ENCODE data around the gene RABGAP1L.

RABGAP1L gene

GRCh38 chr1:174954073-174954460, 794.7 kb downstream of the RABGAP1L start:
- DNase-seq, result no peak

GRCh38 chr1:174954671-174955669, 795.6 kb downstream of the RABGAP1L start:
- DNase-seq, result no peak

GRCh38 chr1:174956086-174956485, 796.8 kb downstream of the RABGAP1L start:
- DNase-seq, result no peak

GRCh38 chr1:174956976-174957375, 797.7 kb downstream of the RABGAP1L start:
- DNase-seq, result no peak

DNA sequence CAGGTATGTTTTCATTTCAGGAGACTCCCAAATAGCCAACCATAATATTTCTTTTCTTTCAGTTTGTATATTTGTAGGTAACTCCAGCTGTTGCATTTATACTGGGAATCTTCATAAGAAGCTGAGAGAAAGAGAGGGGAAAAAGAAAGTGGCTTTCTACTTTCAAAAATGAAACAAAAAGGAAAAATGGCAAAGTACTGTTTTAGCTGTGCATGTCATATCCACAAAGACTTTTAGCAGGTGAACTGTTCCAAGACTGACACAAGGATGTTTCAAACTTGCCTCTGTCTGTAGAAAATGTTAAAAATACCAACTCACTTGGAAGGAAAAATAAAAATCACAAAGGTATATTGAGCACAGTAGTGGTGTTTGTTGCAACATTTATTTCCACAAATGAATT, 798.5 kb downstream of the RABGAP1L start:
- DNase-seq, result no peak

DNA sequence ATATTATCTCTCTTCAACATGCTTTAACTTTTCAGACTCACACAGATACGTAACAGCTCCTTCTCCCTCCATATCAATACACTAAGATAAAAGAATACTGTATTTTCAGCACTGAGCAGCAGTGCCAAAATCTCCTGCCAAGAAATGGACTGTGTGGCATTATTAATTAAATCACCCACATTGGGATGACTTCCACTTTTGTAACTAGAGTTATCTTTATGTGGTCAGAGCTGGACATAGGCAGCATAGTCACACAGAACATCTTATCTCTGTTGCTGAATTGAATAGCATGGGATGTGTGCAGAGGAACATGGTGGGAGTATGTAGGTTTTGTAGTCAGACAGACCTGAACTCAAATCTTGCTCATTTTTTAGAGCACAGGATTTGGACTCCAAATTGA, 799.1 kb downstream of the RABGAP1L start:
- no peak for DNase-seq

DNA sequence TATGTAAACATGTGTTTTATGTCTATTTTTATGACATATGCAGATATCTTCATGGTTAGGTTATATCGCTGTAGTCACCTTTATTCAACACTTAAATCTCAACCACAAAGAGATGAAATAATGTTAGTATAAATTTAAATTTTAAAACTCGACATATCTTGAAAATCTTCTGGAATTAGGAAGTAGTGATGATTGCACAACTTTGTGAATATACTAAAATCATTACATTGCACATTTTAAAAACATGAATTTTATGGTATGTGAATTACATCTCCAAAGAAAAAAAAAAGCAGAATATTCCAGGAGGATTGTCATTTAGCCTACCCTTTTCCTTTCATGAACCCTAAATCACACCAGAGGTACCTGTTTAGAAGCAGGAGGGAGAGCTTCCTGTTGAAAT, 801.0 kb downstream of the RABGAP1L start:
- no peak for DNase-seq

DNA sequence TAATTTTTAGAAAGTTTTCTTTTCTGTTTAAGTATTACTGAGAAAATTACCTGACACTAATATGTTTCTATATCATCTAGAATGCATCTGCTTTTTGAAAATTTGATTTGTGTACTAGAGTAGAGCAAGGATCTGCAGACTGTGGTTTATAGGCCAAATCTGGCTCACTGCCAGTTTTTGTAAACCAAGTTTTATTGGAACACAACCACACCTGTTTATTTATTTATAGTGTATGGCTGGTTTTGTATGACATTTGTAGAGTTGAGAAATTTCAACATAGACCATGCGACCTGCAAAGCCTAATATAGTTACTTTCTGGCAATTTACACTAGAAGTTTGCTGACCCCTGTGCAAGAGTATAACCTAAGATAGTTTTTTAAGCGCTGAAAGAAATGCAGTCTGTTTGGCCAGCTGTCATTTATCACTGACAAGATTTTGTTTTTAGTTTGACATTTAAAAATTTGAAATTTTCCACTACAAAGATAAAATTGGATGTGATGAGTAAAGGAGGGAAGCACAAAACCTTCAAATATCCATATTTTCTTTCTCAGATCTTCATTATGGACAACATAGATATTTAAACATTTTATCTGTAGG, 804.3 kb downstream of the RABGAP1L start:
- no peak for DNase-seq

- DNase-seq, result no peak
These were observed 805.1 kb downstream of the RABGAP1L start for GRCh38 chr1:174964261-174964971.

DNA sequence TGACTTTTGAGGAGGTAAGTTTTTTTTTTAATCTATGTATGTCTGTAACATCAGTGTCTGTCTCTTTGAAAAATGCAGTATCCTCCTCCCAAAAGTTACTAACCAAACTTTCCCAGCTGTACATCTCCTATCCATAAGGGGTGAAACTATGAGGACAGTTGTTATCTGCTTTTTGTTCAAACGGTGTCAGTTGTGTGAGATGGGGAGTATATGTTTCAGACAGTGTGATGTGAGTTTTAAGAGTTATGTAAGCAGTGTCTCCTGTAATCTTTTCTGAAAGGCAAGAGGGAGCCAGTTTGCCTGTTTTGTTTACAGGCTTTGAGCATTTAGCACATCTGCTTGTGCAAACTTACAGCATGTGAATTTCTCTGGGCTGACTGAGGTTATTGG, 805.6 kb downstream of the RABGAP1L start:
- no peak for DNase-seq

DNA sequence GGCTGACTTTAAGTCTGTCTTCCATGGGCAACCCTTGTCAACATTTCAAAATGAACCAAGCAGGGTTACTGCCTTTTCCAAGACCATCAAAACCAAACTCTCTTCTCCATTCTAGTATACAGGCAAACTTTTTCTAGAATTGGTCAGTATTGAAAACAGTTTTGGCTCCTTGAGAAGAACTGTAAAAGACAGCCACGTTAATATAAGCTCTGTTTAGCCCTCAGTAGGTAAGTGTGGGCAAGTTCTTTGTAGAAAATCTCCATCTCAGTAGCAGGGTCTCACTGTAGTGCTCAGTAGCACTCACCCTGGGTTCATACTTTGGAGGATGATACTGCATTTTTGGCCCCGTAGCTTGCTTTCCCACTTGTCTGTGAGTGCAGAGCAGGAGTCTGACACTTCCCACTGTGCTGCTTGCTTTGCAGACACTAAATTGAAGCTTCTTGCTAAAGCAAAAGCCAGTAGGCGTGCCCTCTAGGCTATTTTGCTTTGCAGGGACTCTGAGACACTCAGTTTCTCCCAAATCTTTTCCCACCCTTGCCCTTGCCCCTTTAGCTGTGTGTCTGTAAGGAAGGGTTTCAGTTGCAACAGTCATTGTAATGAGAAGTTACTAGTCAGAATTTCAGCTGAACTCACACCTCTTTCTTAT, 806.2 kb downstream of the RABGAP1L start:
- DNase-seq, result no peak

- DNase-seq, result no peak
These were observed 806.8 kb downstream of the RABGAP1L start for GRCh38 chr1:174966008-174966572.

GRCh38 chr1:174967845-174968705, 808.8 kb downstream of the RABGAP1L start:
- no peak for DNase-seq

- no peak for DNase-seq
These were observed 809.5 kb downstream of the RABGAP1L start for GRCh38 chr1:174968750-174969244.

DNA sequence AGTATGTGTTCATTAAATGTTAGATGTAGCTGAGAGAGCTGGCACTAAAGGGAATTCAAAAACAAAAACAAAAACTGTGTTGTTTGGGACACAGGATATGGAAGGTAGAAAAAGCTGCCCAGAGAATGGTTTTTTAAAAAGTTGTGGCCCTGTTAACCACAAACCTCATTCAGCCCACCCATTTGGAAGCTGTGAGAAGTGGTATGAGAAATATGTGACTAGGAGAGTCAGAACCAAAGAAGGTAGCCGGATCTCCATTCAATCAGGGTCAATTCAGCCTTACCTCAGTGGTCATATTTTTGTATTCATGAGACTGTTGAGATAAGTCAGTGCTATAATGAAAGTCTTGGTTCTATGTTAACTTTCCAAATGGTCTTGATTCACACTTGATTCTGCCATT, 810.7 kb downstream of the RABGAP1L start:
- DNase-seq, result no peak

DNA sequence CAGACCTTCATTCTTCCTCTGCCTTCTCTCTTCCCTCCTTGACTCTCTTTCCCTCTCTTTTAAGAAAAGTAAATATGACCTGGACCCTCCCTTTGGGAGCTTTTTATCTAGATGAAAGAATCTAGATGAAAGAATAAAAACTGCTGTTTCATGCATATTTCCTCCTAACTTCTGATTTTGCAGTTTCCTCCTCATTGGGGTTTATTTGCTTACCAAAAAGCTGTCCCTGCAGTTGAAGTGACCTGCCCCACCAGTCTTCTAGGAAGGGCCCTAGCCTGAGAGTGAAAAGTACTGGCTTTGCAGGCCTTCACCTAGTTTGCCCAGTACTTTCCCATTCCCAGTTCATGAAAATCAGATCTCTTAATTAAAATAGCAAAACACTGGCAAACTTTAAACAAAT, 812.1 kb downstream of the RABGAP1L start:
- no peak for DNase-seq

DNA sequence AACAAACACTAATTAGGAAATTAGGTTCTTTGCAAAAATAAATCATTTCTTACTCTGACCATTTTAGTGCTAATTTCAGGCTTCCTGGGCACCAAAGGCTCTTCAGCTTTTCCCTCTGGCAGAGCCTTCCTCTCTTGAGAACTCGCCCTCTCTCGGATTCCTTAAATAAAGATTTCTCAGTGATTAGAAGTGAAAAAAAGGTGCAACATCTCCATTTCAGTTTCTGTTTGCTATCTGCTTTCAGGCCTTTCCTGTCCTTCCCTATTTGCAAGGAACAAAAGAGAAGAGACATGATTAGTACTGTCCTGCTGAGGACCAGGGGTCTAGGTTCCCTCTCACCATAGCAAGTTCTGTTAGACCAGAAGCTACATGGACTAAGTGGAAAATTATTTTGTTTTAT, 812.6 kb downstream of the RABGAP1L start:
- DNase-seq, result no peak

DNA sequence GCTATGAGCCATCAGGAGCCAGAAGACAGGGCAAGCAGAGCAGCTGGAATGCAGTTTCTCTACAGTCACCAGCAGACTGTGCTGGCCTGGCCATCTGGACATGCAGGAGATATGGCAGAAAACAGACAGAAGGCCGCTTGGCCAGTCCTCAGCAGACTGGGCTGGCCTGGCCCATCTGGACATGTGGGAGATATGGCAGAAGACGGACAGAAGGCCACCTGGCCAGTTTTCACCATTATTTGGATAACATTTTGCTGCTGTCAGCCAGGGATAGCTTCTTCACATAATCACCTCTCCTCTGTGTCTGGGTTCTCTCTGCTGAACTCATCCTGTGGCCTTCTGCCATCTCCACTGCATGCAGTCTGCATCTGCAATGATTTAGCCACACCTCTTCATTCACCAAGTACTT, 815.4 kb downstream of the RABGAP1L start:
- DNase-seq, result peak; percentile 84

- DNase-seq, result no peak
These were observed 816.4 kb downstream of the RABGAP1L start for GRCh38 chr1:174975764-174976163.

DNA sequence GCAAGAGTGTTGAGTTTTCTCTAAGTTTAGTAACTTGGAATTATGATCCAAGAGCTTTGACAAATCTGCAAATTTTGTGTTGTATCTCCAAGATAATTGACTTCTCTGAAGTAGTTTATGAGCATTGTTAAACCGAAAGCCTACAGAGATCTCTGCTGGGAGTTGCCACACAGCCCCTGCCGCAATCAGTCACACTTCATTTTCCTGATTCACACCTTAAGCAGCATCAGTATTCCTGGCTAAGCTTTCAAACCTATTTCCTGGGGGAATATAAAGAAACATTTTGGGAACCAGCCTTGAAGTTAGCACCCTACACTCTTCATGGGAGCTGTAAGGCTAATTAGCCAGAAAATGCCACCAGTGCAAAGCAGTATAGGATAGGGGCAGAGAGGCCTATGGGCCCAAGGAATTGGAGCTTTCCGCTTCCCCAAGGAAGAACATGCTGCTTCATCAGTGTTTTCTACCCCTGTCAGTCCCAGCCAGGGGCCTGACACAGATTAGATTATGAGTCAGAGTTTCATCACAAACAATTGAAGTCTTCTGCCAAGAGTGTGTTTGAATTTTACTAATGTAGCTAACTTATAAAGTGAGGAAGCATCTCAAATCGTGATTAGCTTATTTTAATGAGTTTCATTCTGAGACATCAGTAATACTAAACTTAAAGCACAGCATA, 817.3 kb downstream of the RABGAP1L start:
- DNase-seq, result no peak

Data from DMS 273 treated with DMSO at 0.1 percent for 48 hours (cell line).